Lower lobe of right lung (tissue), 2 donors: ENCODE results near the gene ANKRD12. TPM values are rescaled to one million over a fixed set of nuclear protein-coding genes. Genes with fewer than 3 reads are reported as not detected.
A peak's percentile ranks its signal among the peaks of the same experiment; 100 is the strongest.

Source experiments
- ATAC-seq, 2 donors: fragments of 200-7000 bp; cut with Tn5 transposase; one replicate each; pipeline ENCODE4 v1.9.1; 2020 to 2022; ENCODE audit warnings: mild to moderate bottlenecking in 2 of 2, moderate library complexity in 2 of 2
- DNase-seq: peaks from one replicate; pipeline ENCODE4 v3.0.0-alpha.2; 2020
- H3K27ac ChIP-seq: fragments of 200-600 bp; one replicate; pipeline ENCODE4 v1.8.0; 2022
- H3K27me3 ChIP-seq: fragments of 200-600 bp; one replicate; pipeline ENCODE4 v1.8.0; 2022; ENCODE audit warnings: low read depth
- H3K36me3 ChIP-seq: fragments of 200-600 bp; one replicate; pipeline ENCODE4 v1.8.0; 2022; ENCODE audit warnings: mild to moderate bottlenecking
- H3K4me1 ChIP-seq: fragments of 200-600 bp; one replicate; pipeline ENCODE4 v1.8.0; 2022
- H3K4me3 ChIP-seq: fragments of 200-600 bp; one replicate; pipeline ENCODE4 v1.8.0; 2022; ENCODE audit warnings: mild to moderate bottlenecking
- H3K9me3 ChIP-seq: fragments of 200-600 bp; one replicate; pipeline ENCODE4 v1.8.0; 2022
- intact Hi-C: fragments of 100-400 bp; cut with DNase I; formaldehyde crosslinking; loops from one replicate; pipeline ENCODE4 v1.11.0; 2022
- total RNA-seq: library from RNA; stranded (reverse); fragmentation: NEBNext Ultra II Directional; extraction: Animal tissue kit (Norgen Biotek cat#: 25700); gene quantifications from one replicate; pipeline ENCODE4 v1.2.1, GENCODE V29; 2021
- TF ChIP-seq, protein P1 (sequence below): fragments of 200-600 bp; IDR thresholded peaks from one replicate; pipeline ENCODE4 v1.8.0; 2022; ENCODE audit warnings: antibody characterized with exemption, mild to moderate bottlenecking
- donor health status: DM: no; HTN: yes; CAD: no; lungs with severe emphysema.

Gene ANKRD12
- total RNA-seq, 1 donor from 2014 or later, result 77.7 TPM

DNA sequence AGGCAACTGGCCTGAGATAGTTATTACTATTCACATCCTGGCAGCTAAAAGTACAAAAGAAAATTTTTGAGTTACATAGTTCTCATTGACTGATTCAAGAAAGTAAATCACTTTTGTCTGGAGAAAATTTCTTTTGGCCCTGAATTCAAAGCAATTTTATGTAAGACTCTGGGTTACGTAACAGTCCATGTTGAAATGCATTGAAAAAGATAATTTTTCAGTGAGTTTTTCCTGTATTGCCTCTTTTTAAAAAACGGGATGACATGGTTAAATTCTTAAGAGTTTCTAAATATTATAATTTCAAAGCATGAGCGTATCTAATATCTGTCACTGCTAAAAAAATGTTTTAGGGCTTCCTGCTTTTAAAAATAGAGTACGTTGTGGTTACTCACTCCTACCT, 72.7 kb downstream of the ANKRD12 start:
- TF ChIP-seq, protein P1, sequence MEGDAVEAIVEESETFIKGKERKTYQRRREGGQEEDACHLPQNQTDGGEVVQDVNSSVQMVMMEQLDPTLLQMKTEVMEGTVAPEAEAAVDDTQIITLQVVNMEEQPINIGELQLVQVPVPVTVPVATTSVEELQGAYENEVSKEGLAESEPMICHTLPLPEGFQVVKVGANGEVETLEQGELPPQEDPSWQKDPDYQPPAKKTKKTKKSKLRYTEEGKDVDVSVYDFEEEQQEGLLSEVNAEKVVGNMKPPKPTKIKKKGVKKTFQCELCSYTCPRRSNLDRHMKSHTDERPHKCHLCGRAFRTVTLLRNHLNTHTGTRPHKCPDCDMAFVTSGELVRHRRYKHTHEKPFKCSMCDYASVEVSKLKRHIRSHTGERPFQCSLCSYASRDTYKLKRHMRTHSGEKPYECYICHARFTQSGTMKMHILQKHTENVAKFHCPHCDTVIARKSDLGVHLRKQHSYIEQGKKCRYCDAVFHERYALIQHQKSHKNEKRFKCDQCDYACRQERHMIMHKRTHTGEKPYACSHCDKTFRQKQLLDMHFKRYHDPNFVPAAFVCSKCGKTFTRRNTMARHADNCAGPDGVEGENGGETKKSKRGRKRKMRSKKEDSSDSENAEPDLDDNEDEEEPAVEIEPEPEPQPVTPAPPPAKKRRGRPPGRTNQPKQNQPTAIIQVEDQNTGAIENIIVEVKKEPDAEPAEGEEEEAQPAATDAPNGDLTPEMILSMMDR, result no peak
- Histone ChIP-seq H3K4me3 (no peak overlapping the region), H3K9me3 (no peaks in the 10 kb centered on the region), H3K4me1 (peaks cover 7% of the 10 kb centered on the region), H3K27me3 (no peaks in the 10 kb centered on the region), H3K27ac (no peak overlapping the region), H3K36me3 (peaks cover 47% of the 10 kb centered on the region)
- intact Hi-C loops, result no loop called here
- no peak for DNase-seq
- no peak for ATAC-seq

DNA sequence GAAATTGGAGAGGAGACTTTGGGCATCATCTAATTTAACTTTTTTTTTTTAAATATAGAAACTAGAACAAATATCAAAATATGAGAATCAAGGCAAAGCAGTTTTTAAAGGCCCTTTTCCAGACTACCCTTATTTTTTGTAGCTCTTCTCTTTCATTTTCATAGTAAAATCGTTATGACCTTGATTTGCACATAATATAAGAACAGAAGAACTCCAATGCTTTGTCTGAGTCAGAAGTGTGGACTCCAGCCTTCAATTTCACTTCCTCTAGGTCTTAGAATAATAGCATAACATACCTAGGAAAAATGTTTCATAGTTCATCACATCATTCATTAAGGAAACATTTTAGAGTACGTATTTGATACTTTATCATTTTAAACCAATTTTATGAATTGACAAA, 74.4 kb downstream of the ANKRD12 start:
- DNase-seq (no peak), ATAC-seq (no peak)
- Histone ChIP-seq H3K27me3 (no peaks in the 10 kb centered on the region), H3K9me3 (no peaks in the 10 kb centered on the region), H3K36me3 (peaks cover 49% of the 10 kb centered on the region), H3K4me3 (no peak overlapping the region), H3K27ac (no peak overlapping the region), H3K4me1 (peaks cover 7% of the 10 kb centered on the region)
- TF ChIP-seq, protein P1, result no peak
- intact Hi-C loops, result no loop called here

DNA sequence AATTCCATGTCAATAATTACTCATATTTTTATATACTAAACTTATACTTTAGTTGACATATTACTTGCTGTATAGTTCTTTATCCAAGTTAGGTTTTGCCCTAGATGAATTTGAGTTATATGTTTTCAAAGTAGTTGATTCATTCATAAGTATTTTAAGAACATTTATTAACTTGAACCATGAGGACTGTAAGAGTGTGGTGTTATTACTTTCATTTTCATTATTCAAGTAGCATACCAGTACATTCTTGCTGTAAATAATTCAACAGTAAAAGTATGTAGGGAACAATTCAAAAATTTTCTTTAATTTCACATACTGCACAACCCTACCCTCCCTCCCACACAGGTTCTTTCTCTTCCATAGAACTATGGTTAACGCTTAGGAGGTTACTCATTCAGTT, 75.4 kb downstream of the ANKRD12 start:
- TF ChIP-seq, protein P1, result no peak
- intact Hi-C loops, result no loop called here
- ATAC-seq, result peak in 1 of 2 donors; percentile 33

DNA sequence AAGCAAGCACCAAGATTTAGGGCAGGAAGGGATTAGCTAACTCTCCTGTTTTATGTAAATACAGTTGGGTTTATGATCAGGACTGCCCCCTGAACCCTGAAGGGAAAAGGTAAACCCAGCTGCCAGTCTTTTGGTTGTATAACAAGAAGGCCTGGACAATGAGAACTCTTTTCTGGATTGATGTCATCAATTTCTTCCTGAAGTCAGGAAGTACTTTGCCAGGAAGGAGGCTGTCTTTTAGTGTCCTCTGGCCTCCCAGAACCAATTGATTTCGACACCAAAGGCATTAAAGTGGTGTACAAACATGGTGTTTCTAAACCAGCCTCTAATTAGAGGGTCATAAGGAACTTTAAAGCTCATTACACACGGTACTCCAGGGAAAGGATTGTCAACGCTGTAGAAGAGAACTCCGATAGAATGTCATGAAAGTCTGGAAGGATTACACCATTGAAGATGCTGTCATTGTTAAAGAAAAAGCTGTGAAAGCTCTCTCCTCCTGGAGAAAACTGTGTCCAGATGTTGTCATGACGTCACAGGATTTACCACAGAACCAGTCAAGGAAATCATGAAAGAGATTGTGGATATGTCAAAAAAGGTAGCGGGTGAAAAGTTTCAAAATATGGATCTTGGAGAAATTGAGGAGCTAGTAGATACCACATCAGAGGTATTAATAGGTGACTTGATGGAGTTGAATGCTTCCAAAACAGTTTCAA, 78.8 kb downstream of the ANKRD12 start:
- H3K4me1 ChIP-seq, result peaks cover 7% of the 10 kb centered on the region
- no peak overlapping the region for H3K27ac ChIP-seq
- intact Hi-C loops, result no loop called here
- no peak overlapping the region for H3K4me3 ChIP-seq
- DNase-seq, result no peak
- H3K9me3 ChIP-seq, result no peaks in the 10 kb centered on the region
- peak in 1 of 2 donors; percentile 47 for ATAC-seq
- TF ChIP-seq, protein P1, result no peak
- H3K36me3 ChIP-seq, result peaks cover 79% of the 10 kb centered on the region
- no peaks in the 10 kb centered on the region for H3K27me3 ChIP-seq

More for the DNA sequence above, 75.4 kb downstream of the ANKRD12 start:
- H3K4me3 ChIP-seq, result no peak overlapping the region
- no peaks in the 10 kb centered on the region for H3K9me3 ChIP-seq
- peaks cover 58% of the 10 kb centered on the region for H3K36me3 ChIP-seq
- DNase-seq, result no peak
- no peaks in the 10 kb centered on the region for H3K27me3 ChIP-seq
- H3K4me1 ChIP-seq, result peaks cover 7% of the 10 kb centered on the region
- H3K27ac ChIP-seq, result no peak overlapping the region

DNA sequence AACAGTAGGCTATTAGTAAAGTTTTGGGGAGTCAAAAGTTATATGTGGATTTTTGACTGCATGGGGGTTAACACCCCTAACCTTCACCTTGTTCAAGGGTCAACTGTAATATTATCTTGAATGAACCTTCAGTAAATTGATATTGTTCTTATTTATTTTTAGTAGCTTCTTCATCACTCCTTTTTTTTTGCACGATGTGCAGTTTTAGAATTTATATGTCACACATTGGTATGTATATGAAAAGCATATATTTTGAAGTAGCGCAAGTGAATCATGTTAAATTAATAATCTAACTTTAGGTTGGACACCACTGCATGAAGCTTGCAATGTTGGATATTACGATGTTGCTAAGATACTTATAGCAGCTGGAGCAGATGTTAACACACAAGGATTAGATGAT, 79.9 kb downstream of the ANKRD12 start:
- no peak for ATAC-seq
- no peak for DNase-seq
- Histone ChIP-seq H3K27ac (no peak overlapping the region), H3K4me1 (peaks cover 4% of the 10 kb centered on the region), H3K9me3 (no peaks in the 10 kb centered on the region), H3K27me3 (no peaks in the 10 kb centered on the region), H3K4me3 (no peak overlapping the region), H3K36me3 (peaks cover 71% of the 10 kb centered on the region)
- TF ChIP-seq, protein P1, result no peak
- intact Hi-C loops, result no loop called here
